Testis (tissue), 2 donors: ENCODE measurements around the gene EFR3B.

Experiments used
- POLR2A ChIP-seq: fragments of 450-650 bp; IDR thresholded peaks from one replicate; pipeline ENCODE4 v1.6.1; 2017; ENCODE audit warnings: antibody characterized with exemption, mild to moderate bottlenecking, moderate library complexity
- TF ChIP-seq, protein P1 (sequence below), 3 experiments: fragments of 450-650 bp in 2 of 3; fragments of 200-600 bp in 1 of 3; sonication (generic) in 1 of 3; IDR thresholded peaks; one replicate each; pipeline ENCODE4 v1.5.1; 2016 to 2019; ENCODE audit warnings: antibody characterized with exemption in 3 of 3, mild to moderate bottlenecking in 2 of 3, moderate library complexity in 1 of 3

DNA sequence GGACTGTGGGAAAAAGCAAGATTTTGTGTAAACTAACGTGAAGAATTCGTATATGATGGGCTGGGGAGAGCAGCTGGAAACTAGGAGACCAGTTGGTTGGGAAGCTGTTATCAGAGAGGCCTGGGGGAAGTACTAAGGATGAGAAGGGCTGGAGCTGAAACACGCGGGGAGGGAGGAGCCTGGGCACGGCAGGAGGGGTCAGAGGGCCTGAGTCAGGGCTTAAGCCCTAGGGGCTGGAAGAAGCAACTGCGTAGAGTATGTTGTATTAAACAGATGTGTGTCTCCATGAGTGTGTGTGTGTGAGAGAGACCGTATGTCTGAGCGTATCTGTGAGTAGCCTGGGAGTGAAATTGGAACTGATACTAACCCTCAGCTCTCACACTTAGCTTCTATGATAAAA lies 118.1 kb downstream of the EFR3B start:
- TF ChIP-seq, protein P1, sequence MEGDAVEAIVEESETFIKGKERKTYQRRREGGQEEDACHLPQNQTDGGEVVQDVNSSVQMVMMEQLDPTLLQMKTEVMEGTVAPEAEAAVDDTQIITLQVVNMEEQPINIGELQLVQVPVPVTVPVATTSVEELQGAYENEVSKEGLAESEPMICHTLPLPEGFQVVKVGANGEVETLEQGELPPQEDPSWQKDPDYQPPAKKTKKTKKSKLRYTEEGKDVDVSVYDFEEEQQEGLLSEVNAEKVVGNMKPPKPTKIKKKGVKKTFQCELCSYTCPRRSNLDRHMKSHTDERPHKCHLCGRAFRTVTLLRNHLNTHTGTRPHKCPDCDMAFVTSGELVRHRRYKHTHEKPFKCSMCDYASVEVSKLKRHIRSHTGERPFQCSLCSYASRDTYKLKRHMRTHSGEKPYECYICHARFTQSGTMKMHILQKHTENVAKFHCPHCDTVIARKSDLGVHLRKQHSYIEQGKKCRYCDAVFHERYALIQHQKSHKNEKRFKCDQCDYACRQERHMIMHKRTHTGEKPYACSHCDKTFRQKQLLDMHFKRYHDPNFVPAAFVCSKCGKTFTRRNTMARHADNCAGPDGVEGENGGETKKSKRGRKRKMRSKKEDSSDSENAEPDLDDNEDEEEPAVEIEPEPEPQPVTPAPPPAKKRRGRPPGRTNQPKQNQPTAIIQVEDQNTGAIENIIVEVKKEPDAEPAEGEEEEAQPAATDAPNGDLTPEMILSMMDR (IDR thresholded peaks at IDR 0.05): no peak
- no peak for TF ChIP-seq POLR2A
